PC-3 (cell line): Measurements from ENCODE around the gene RSKR.

ENCODE experiments used
- CTCF ChIP-seq: fragments of 300-600 bp; sonication (generic); conservative IDR thresholded peaks from 2 replicates; pipeline ENCODE4 v1.5.1; 2017; ENCODE audit warnings: antibody characterized with exemption, low read depth, mild to moderate bottlenecking, low read length
- EZH2 ChIP-seq: fragments of 300-600 bp; sonication (generic); IDR thresholded peaks from one replicate; pipeline ENCODE4 v1.6.1; 2017; ENCODE audit warnings: antibody characterized with exemption, mild to moderate bottlenecking, low read length; ENCODE audit not compliant: unreplicated experiment
- EZH2phosphoT487 ChIP-seq: fragments of 300-600 bp; sonication (generic); IDR thresholded peaks from 2 replicates; pipeline ENCODE4 v1.6.1; 2018; ENCODE audit warnings: mild to moderate bottlenecking, antibody characterized with exemption, low read length, borderline replicate concordance

DNA sequence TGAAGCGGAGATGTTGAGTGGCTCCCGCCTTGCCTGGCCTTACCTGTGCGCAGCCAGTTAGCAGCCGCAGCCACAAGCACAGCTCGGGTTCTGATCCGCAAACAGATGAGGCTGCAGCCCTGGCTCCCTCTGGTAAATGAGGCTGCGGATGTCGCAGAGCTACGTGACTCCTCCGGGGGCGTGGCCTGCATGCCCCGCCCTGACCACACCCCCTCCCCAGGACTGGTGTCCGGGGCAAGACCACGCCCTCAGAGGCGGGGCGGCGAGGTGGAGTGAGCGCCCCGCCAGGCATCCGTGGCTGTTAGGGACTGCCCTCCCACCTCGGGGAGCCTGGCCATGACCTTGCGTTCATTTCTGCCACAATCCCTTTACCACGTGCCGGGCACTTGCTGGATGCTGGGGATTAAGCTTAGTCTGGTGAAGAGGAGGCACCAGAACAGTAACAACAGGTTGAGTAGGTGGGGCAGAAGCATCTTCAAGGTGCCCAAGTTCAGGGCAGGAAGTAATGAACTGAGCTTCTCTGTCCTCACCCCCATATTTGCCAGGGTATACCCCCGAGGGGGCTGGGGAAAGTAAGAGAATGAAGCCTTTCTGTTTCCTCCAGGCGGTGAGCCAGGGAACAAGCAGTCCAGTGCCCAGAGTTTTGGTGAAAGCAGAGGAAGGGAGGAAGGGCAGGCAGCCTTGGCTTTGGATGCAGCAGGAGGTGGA is 37.1 kb downstream of the RSKR start, which contains the start of gene ALDOC:
- TF ChIP-seq CTCF: no peak
- TF ChIP-seq EZH2: no peak
- no peak for TF ChIP-seq EZH2phosphoT487
